HUES48 (cell line): ENCODE results near the gene ACSM2A.
"Not testable (repeated sequence)": the region's sequence is repeated elsewhere in the genome, so short reads cannot be mapped to it uniquely, and the experiment has no call there.

Experiments used
- H3K27ac ChIP-seq: one replicate; pipeline ENCODE4 v1.7.0; 2013; ENCODE audit warnings: low read depth, low read length, inconsistent platforms
- H3K27me3 ChIP-seq: 2 replicates; pipeline ENCODE4 v1.6.1; 2013; ENCODE audit warnings: mild to moderate bottlenecking, low read length; ENCODE audit not compliant: control insufficient read depth, insufficient read depth
- H3K36me3 ChIP-seq: 2 replicates; pipeline ENCODE4 v1.6.1; 2013; ENCODE audit warnings: low read length; ENCODE audit not compliant: control insufficient read depth, insufficient read depth
- H3K4me1 ChIP-seq: 2 replicates; pipeline ENCODE4 v1.6.1; 2013; ENCODE audit warnings: mild to moderate bottlenecking, low read length; ENCODE audit not compliant: control insufficient read depth, insufficient read depth
- H3K4me3 ChIP-seq: 2 replicates; pipeline ENCODE4 v1.5.1; 2013; ENCODE audit warnings: mild to moderate bottlenecking, low read depth, low read length
- H3K9ac ChIP-seq: 2 replicates; pipeline ENCODE4 v1.6.1; 2013; ENCODE audit warnings: mild to moderate bottlenecking, low read depth, low read length, moderate library complexity
- H3K9me3 ChIP-seq: 2 replicates; pipeline ENCODE4 v1.6.1; 2013; ENCODE audit warnings: low read length; ENCODE audit not compliant: control insufficient read depth, insufficient read depth

The ACSM2A gene, protein sequence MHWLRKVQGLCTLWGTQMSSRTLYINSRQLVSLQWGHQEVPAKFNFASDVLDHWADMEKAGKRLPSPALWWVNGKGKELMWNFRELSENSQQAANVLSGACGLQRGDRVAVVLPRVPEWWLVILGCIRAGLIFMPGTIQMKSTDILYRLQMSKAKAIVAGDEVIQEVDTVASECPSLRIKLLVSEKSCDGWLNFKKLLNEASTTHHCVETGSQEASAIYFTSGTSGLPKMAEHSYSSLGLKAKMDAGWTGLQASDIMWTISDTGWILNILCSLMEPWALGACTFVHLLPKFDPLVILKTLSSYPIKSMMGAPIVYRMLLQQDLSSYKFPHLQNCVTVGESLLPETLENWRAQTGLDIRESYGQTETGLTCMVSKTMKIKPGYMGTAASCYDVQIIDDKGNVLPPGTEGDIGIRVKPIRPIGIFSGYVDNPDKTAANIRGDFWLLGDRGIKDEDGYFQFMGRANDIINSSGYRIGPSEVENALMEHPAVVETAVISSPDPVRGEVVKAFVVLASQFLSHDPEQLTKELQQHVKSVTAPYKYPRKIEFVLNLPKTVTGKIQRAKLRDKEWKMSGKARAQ

DNA sequence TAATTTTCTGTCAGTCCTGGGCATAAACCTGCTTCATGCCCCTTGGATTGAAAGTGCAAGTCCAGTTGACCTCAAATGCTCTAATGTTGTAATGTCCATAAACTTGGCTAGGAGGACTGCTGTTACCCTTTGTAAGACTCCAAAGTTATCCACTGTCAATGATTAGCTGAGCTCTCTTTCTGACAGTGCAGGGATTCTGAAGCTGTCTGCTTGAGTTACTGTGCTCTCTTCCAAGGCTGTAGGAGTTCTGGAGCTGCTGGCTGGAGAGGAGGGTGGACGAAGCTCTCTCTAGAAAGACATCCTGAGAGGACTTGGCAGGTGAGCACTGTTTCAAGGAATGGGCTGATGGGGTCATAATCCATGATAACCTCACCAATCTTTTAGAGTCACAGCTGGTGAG lies at the start of gene ACSM2A:
TSS of gene ACSM2A (plus strand) at position 158 of the 400 bp plus-strand sequence. CDS start 8,594 bp downstream, outside the sequence.
- H3K27me3 ChIP-seq, H3K9ac ChIP-seq, H3K9me3 ChIP-seq, H3K4me3 ChIP-seq, H3K4me1 ChIP-seq, H3K27ac ChIP-seq, H3K36me3 ChIP-seq: not testable (repeated sequence)

DNA sequence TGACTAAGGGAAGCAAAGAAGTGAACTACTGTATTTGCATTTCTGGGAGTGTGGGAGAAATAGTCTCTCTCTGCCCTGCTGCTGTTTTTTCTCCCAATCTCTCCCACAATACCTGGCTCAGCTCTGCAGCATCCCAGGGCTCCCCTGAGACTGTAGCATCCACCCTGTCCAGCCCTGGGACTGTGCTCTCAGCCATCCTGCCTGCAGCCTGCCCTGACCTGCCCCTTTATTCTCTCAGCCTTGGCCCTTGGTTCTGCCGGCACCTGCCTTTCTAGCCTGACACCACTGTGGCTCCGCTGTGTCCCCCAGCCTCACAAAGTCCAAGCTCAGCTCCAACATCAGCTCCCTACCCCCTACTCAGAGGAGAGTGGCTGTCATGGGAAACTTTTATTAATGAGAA lies 48.7 kb upstream of the ACSM2A start:
- H3K27me3 ChIP-seq = no peaks in the 10 kb centered on the region
- no peak overlapping the region for H3K9ac ChIP-seq
- no peaks in the 10 kb centered on the region for H3K36me3 ChIP-seq
- no peak overlapping the region for H3K27ac ChIP-seq
- H3K9me3 ChIP-seq = no peaks in the 10 kb centered on the region
- H3K4me1 ChIP-seq = no peaks in the 10 kb centered on the region
- H3K4me3 ChIP-seq = no peak overlapping the region

DNA sequence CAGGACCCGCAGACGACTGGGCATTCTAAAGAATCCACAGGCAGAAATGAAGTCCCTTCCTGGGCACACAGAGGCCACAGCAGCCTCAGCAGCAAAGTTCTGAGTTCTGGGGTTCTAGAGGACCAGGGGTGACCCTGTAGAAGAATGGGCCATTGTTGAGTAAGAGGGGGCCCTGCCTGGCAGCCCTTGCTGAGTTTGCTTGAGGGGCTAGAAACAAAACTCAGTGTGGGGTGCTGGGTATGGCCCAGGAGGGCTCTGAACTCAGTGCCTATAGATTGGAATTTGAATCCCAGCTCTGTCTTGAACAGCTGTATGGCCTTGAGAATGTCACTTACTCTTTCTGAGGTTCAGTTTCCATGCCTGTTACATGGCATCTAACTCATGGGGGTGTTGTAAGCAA lies 46.7 kb upstream of the ACSM2A start, which contains the start of gene PDILT:
TSS of gene PDILT (minus strand) at position 101 of the 400 bp plus-strand sequence. CDS start 5,437 bp downstream, outside the sequence.
- Histone ChIP-seq H3K9ac (no peak within 1 kb of the TSS), H3K9me3 (no peaks in the 10 kb centered on the region), H3K36me3 (no peaks in the 10 kb centered on the region), H3K27ac (no peak within 1 kb of the TSS), H3K4me3 (no peak within 1 kb of the TSS), H3K27me3 (no peaks in the 10 kb centered on the region), H3K4me1 (0 out of 2 replicates have a peak, but pooled peaks cover 2% of the 10 kb centered on the region)

DNA sequence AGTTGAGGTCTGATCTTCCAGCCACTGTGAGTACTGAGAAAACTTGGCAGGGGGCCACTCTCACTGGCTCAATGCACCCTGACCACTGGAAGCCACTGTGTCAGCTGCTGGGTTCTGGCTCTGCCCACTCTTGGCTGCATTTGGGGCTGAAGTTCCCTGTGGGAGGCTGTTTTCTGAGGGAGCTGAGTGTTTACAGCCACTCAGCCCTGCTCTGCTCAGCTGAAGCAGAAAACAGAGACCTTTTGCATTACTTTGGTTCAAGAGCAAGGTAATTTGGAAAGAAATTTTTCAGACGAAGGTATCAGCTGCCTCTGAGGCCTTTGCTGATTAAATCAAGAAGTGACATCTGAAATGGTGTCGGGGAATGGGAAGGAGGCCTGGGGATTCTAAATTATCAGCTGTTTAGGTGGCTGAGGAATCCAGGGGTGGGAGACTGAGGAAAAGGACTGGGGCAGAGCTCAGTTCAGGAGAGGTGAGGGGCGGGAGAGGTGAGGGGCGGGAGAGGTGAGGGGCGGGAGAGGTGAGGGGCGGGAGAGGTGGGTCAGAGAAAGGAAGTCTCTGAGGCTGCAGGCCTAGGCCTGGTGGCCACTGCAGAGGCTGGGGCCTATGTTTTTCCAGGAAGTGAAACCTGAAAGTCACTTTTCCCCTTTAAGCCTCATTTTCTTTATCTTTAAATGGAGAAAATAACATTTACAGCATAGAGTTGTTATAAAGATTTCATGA lies 41.8 kb upstream of the ACSM2A start, which contains the start of gene ACSM5:
TSS of gene ACSM5 (plus strand) at position 137 of the 723 bp plus-strand sequence. CDS start 1,951 bp downstream, outside the sequence.
- Histone ChIP-seq H3K36me3 (no peaks in the 10 kb centered on the region), H3K27ac (no peak within 1 kb of the TSS), H3K27me3 (no peaks in the 10 kb centered on the region), H3K9ac (no peak within 1 kb of the TSS), H3K9me3 (peaks cover 2% of the 10 kb centered on the region; the same call in 1 of the 2 replicates), H3K4me1 (0 out of 2 replicates have a peak, but pooled peaks cover 2% of the 10 kb centered on the region), H3K4me3 (no peak within 1 kb of the TSS)

DNA sequence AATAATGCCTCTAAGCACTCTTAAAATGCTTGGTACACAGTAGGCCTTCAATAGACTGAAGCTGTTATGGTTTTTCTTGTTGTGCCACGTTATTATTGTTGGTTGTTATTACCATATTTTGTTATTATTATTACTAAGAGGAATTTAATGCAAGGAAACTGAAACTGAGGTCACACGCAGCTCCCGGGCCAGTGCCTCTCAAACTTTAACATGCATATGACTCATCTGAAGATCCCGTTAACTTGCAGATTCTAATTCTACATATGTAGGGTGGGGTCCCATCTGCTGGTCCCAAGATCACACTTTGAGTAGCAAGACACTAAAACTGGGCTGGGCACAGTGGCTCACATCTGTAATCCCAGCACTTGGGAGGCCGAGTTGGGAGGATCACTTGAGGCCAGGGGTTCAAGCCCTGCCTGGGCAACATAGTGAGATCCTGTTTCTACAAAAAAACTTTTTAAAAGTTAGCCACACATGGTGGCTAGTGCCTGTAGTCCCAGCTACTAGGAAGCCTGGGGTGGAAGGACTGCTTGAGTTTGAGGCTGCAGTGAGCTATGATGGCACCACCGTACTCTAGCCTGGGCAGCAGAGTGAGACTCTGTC lies 41.1 kb upstream of the ACSM2A start:
- 0 out of 2 replicates have a peak, but pooled peaks cover 2% of the 10 kb centered on the region for H3K4me1 ChIP-seq
- H3K27me3 ChIP-seq = no peaks in the 10 kb centered on the region
- peaks cover 2% of the 10 kb centered on the region; the same call in 1 of the 2 replicates for H3K9me3 ChIP-seq
- no peaks in the 10 kb centered on the region for H3K36me3 ChIP-seq
- H3K9ac ChIP-seq = no peak overlapping the region
- H3K27ac ChIP-seq = no peak overlapping the region
- no peak overlapping the region for H3K4me3 ChIP-seq

DNA sequence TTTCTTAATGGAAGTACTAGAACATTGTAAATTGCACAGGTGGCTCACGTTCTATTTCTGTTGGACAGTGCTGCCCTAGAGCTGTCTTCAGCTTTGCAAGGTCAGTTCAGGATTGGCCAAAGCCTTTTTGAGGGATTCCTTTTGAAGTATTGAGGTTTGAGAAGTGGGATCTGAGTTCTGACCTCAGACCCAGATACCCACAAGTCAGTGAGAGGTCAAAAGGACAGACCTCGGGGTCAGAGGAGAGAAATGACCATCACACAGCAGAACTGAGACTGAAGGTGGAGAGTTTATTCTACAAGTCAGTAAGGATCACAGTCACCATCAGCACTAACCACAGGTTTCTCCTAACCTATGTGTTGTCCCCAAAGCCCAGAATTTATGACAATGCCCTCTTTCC lies 40.3 kb upstream of the ACSM2A start:
- Histone ChIP-seq H3K4me3 (no peak overlapping the region), H3K4me1 (0 out of 2 replicates have a peak, but pooled peaks cover 2% of the 10 kb centered on the region), H3K9ac (no peak overlapping the region), H3K27me3 (no peaks in the 10 kb centered on the region), H3K27ac (no peak overlapping the region), H3K36me3 (no peaks in the 10 kb centered on the region), H3K9me3 (peaks cover 2% of the 10 kb centered on the region; the same call in 1 of the 2 replicates)

DNA sequence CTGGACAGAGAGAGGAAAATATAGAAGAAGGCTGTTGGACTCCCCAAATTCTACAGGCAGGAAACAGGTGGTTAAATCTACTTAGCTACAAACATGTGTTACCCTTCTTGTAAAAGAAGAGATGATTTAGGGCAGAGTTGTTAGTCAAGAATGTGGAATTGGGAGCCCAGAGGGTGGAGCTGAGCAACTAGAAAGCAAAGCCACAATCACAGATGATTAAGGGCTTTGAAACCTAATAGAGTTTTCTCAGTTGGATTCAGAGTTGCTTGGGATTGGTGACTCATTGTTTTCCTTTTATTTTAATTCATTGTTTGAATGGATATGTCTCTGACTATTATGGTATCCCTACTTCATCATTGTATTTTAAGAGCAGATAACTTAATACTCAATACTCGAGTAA lies 35.8 kb upstream of the ACSM2A start:
- H3K36me3 ChIP-seq = no peaks in the 10 kb centered on the region
- H3K4me3 ChIP-seq = no peak overlapping the region
- H3K27me3 ChIP-seq = no peaks in the 10 kb centered on the region
- no peaks in the 10 kb centered on the region for H3K4me1 ChIP-seq
- peaks cover 2% of the 10 kb centered on the region; the same call in 1 of the 2 replicates for H3K9me3 ChIP-seq
- no peak overlapping the region for H3K9ac ChIP-seq
- H3K27ac ChIP-seq = no peak overlapping the region

DNA sequence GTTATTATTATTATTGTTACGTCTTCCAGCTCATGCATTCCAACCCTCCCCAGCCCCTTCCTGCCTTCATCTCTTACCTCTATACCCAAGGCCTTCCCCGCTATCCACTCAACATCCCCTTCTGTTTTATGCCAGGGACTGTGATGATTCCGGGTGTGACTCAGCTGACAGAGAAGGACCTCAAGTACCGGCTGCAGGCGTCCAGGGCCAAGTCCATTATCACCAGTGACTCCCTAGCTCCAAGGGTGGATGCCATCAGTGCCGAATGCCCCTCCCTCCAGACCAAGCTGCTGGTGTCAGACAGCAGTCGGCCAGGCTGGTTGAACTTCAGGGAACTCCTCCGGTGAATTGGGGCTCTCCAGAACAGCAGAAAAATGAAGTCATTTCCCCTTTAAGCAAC lies 32.2 kb upstream of the ACSM2A start:
- H3K4me1 ChIP-seq, H3K9ac ChIP-seq, H3K27me3 ChIP-seq, H3K9me3 ChIP-seq, H3K27ac ChIP-seq, H3K4me3 ChIP-seq, H3K36me3 ChIP-seq: not testable (repeated sequence)

DNA sequence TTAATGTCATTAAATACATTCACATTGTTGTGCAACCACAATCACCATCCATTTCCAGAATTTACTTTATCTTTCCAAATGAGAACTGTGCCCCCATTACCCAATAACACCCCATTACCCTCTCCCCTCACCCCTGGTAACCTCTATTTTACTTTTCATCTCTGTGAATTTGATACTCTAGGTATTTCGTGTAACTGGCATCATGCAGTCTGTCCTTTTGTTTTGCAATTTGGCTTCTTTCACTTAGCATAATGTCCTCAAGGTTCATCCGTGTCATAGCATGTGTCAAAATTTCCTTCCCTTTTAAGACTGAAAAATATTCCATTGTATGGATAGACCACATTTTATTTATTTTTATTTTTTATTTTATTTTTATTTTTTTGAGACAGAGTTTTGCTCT lies 29.6 kb upstream of the ACSM2A start:
- H3K9me3 ChIP-seq, H3K27me3 ChIP-seq, H3K4me3 ChIP-seq, H3K27ac ChIP-seq, H3K9ac ChIP-seq, H3K36me3 ChIP-seq, H3K4me1 ChIP-seq: not testable (repeated sequence)

DNA sequence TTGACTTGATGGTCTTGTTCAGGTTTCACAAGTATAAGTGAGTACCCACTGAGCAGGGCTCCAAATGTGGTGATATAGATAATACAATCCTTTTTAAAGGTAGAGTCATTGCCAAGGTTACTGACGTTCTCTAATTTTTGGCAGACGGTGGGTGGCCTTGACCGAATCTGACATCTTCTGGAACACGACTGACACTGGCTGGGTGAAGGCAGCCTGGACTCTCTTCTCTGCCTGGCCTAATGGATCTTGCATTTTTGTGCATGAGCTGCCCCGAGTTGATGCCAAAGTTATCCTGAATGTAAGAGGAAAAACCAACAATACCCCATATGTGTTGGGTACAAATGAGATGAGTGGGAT lies 27.6 kb upstream of the ACSM2A start:
- not testable (repeated sequence) for H3K36me3 ChIP-seq, H3K9me3 ChIP-seq, H3K27me3 ChIP-seq, H3K27ac ChIP-seq, H3K4me1 ChIP-seq, H3K9ac ChIP-seq, H3K4me3 ChIP-seq
